Hypothalamus (tissue), 51 donors: ENCODE measurements around the gene FOXN3.
"Not testable (repeated sequence)": the region's sequence is repeated elsewhere in the genome, so short reads cannot be mapped to it uniquely, and the experiment has no call there.

Experiments
- DNase-seq, 51 donors: peaks; one replicate each; lab custom pipeline; 2025; lab: John Stamatoyannopoulos, UW

FOXN3 gene

GRCh38 chr14:89212386-89213235, 204.4 kb downstream of the FOXN3 start:
- no peak for DNase-seq

DNA sequence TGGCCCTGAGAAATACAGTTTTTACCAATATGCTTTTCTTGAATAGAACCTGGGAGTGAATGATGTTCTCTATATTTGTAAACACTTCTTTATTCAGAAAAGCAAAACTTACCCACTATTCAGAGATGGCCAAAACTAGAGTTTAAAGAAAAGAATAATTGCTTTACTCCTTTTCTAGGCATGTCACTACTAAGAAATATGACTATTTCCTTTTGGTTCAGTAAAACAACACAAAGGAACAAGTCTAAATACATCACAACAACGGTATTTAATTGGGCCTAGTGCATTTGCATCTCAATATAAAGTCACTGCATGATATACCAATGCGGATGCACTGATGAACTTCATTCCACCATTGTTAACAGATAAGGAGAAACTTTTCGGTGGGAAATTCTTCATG, 207.5 kb downstream of the FOXN3 start:
- no peak for DNase-seq

GRCh38 chr14:89207925-89208328, 209.1 kb downstream of the FOXN3 start:
- no peak for DNase-seq

GRCh38 chr14:89206389-89207031, 210.5 kb downstream of the FOXN3 start:
- DNase-seq: no peak

DNA sequence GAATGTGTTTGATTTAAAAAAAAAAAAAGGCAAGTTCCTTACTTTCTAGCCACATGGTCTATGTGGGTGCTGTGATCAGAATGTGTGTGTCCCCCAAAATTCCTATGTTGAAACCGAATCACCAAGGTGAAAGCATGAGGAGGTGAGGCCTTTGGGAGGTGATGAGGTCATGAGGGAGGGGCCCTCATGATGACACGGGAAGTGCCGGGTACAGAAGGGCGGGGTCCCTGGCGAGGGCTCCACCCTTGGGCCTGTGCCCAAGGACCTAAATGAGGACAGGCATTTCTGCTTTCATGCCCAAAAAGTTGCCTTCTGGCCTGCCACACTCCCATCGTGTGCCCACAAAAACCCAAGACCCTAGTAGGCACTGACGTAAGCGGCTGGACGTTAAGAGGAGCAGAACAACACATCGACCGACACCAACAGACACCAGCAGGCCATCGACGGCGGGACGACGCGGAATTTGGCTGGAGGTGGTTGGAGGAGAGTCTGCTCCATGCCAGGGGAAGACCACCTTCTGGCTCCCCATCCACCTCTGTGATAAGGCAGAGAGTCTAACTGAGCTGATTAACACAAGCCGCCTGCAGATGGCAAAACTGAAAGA, 211.8 kb downstream of the FOXN3 start:
- DNase-seq: no peak

GRCh38 chr14:89202413-89203190, 214.4 kb downstream of the FOXN3 start:
- no peak for DNase-seq

GRCh38 chr14:89201645-89202044, 215.4 kb downstream of the FOXN3 start:
- DNase-seq: no peak

DNA sequence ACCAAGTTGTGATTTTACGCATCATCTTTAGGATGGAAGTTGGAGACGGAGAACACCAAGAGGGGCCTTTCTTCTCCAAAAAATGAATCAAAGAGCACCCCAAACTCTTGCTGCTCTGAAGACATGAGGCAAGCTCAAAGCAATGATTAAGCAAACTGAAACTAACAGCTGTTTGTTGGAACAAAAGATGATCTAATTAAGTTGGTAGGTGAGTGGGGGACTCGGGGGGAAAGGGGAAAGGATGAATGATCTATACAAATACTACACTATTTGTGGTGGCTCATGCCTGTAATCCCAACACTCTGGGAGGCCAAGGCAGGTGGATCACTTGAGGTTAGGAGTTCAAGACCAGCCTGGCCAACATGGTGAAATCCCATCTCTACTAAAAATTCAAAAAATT, 217.7 kb downstream of the FOXN3 start:
- not testable (repeated sequence) for DNase-seq

GRCh38 chr14:89198544-89199329, 218.3 kb downstream of the FOXN3 start:
- no peak for DNase-seq

GRCh38 chr14:89197623-89198022, 219.4 kb downstream of the FOXN3 start:
- DNase-seq: no peak

DNA sequence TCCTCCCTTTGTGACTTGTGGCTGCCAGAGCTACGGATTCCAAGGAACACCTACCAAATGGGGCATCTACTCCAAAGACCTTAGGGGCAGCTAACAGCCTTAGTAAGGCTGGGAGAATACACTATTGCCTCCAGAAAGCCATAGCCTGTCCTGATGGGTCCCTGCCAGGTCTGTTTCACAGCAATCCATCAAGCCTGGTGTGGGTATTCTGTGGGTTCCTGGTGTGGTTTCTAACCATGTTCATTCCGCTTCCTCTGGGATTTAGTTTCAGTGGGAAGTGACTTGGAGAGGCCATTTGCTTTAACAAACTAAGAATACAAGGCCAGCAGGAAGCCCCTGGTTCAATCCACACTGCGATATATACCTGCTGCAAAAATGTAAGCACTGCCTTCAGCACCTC, 220.5 kb downstream of the FOXN3 start:
- DNase-seq: no peak

- no peak for DNase-seq
These were observed 222.7 kb downstream of the FOXN3 start for GRCh38 chr14:89194376-89194775.

DNA sequence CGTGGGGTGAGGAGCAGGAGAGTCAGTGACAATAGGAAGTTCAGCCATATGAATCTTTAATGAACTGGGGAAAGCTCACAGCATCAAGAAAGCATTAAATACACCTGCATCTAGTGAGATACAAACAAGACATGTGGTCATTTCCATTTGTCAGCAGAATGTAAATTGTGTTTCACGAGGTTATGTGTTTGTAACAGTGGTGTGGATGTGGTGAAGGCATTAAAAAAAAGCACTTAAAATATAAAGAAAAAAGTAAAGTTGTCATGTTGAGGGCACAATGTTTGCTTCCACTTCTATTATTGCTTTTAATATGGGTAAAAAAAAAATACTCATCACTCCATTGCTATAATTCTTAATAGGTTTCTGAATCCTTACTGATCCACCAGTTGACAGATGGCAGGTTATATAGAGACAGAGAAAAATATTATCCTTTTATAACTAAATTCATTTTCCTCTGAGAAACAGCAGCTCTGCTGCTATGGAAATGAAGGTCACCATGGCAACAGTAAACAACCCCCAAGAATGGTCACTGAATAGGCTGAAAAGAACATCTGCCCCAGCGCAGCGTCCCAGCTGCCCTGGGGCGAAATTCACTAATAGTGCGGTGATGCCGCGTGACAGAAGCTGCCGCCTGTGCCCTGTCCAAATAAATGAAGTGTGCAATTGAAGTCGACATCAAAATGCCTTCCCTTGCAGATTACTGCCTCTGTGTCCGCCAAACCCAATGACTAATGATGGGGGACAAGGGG, 226.1 kb downstream of the FOXN3 start:
- peak in 22 of 51 donors; percentile 7 to 56 (median 34) for DNase-seq

- no peak for DNase-seq
These were observed 228.5 kb downstream of the FOXN3 start for GRCh38 chr14:89188492-89188891.

- no peak for DNase-seq
These were observed 229.5 kb downstream of the FOXN3 start for GRCh38 chr14:89187501-89187900.

GRCh38 chr14:89186856-89187376, 230.1 kb downstream of the FOXN3 start:
- DNase-seq: no peak

DNA sequence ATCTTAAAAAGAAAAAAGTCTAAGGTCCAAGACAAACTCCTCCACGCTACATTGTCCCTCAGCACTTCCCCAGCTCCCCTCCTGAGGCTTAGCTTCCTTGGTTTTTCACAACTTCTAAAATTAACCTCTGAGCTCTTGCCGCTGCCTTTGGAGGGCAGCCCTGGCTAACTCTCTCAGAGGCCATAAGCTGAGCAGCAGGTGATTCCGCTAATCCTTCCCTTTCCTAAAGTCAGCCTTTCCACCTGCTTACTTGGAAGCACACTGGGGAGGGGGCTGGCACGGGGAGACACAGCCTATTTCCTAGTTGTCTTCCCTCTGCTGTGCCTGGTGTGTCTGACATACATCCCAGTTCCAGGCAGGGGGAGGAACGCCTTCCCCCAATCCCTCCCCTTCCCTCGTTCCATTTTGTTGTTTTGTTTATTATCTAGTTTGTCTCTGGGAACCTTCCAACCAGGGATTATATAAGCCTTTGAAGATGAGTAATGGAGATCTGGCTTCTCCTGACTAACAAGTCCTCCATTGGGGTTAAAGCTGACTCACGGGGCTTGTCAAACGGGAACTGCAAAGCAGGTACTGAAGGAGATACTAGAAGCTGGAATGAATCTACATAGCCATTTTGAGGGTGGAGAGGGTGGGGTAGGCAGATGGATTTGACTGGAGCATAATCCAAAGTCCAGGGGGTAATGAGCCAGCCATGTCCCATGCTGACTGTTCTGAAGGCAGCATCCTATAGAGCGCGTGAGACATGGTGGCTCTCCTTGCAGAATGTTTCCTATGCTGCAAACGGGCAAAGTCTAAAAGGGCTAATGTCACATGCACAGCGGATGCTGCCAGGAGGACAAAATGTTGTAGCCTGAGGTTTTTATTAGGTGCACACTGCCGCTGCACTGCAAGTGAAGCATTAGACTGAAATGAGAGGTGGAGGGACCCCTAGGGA, 230.8 kb downstream of the FOXN3 start:
- DNase-seq: peak in 2 of 51 donors; percentile 16 to 44

- DNase-seq: peak in 22 of 51 donors; percentile 7 to 50 (median 28)
These were observed 232.1 kb downstream of the FOXN3 start for GRCh38 chr14:89184952-89185351.
